Heart left ventricle (tissue), 16 donors: ENCODE measurements around the gene ASB2. TPM values are rescaled to one million over a fixed set of nuclear protein-coding genes. Genes with fewer than 3 reads are reported as not detected.

Experiments used
- ATAC-seq, 4 donors: fragments of 200-7000 bp; cut with Tn5 transposase; one replicate each; pipeline ENCODE4 v1.9.1; 2020 to 2022; ENCODE audit warnings: moderate library complexity in 4 of 4, mild to moderate bottlenecking in 3 of 4, moderate number of reproducible peaks in 1 of 4
- DNase-seq, 5 donors: peaks; one replicate each; pipeline ENCODE4 v3.0.0-alpha.2; 2020
- H3K27ac ChIP-seq, 12 donors: fragments of 200-600 bp; sonication (generic) in 4 of 12; one replicate each; pipeline versions ENCODE4 v1.5.0 to v1.8.0; 2016 to 2022; ENCODE audit warnings: mild to moderate bottlenecking in 2 of 12
- H3K27me3 ChIP-seq, 9 donors: fragments of 200-600 bp; sonication (generic) in 2 of 9; one replicate each; pipeline versions ENCODE4 v1.5.1 to v1.8.0; 2016 to 2022; ENCODE audit warnings: mild to moderate bottlenecking in 3 of 9
- H3K36me3 ChIP-seq, 9 donors: fragments of 200-600 bp; sonication (generic) in 2 of 9; one replicate each; pipeline versions ENCODE4 v1.5.0 to v1.8.0; 2018 to 2022; ENCODE audit warnings: mild to moderate bottlenecking in 2 of 9
- H3K4me1 ChIP-seq, 12 donors: fragments of 200-600 bp; sonication (generic) in 4 of 12; one replicate each; pipeline versions ENCODE4 v1.5.0 to v1.8.0; 2016 to 2022; ENCODE audit warnings: mild to moderate bottlenecking in 3 of 12
- H3K4me3 ChIP-seq, 12 donors: fragments of 200-600 bp; sonication (generic) in 4 of 12; one replicate each; pipeline versions ENCODE4 v1.5.0 to v1.8.0; 2017 to 2022; ENCODE audit warnings: mild to moderate bottlenecking in 9 of 12, moderate library complexity in 4 of 12
- H3K9me3 ChIP-seq, 12 donors: fragments of 200-600 bp; sonication (generic) in 4 of 12; one replicate each; pipeline versions ENCODE4 v1.5.0 to v1.8.0; 2016 to 2022; ENCODE audit warnings: mild to moderate bottlenecking in 1 of 12
- POLR2A ChIP-seq, 2 donors: fragments of 450-650 bp; IDR thresholded peaks; one replicate each; pipeline ENCODE4 v1.6.1; 2017; ENCODE audit warnings: antibody characterized with exemption in 2 of 2, mild to moderate bottlenecking in 2 of 2, moderate library complexity in 2 of 2
- WGBS, 4 donors: extraction: QIAGEN DNeasy Blood & Tissue Kit in 2 of 4; methylation state at CpG; one replicate each; pipeline versions ENCODE4 v1.1.5 to v1.1.7; 2013 to 2018; 5-methylcytosine and 5-hydroxymethylcytosine counted together
- intact Hi-C, 10 donors: fragments of 100-400 bp; cut with DNase I; formaldehyde crosslinking; loops; one replicate each; pipeline versions ENCODE4 v1.11.1 to v1.14.2; 2022
- long read RNA-seq, 3 donors: library from polyadenylated mRNA; unstranded; transcript quantifications; one replicate each; pipeline ENCODE4 v2.0.0, GENCODE V29; 2020 to 2021
- polyA plus RNA-seq, 2 donors: library from polyadenylated mRNA; stranded (reverse); fragments of 200-250 nt; gene quantifications; one replicate each; pipeline ENCODE4 v1.2.3, GENCODE V29; 2013
- total RNA-seq, 9 donors: library from RNA; depleted of rRNA in 2 of 9; stranded (reverse); fragments of >200 nt in 2 of 9; fragmentation: NEBNext Ultra II Directional in 3 of 9; extraction: Animal tissue kit (Norgen Biotek cat#: 25700) in 3 of 9; gene quantifications; one replicate each; pipeline versions ENCODE4 v1.1.0 to v1.2.4, GENCODE V29; 2016 to 2023
- TF ChIP-seq, protein P1 (sequence below), 12 donors: fragments of 200-600 bp; sonication (generic) in 4 of 12; IDR thresholded peaks; one replicate each; pipeline versions ENCODE4 v1.5.0 to v1.8.0; 2018 to 2022; ENCODE audit warnings: antibody characterized with exemption in 12 of 12, mild to moderate bottlenecking in 5 of 12
- donor health status: ischemic (EF 13 %, LVEDD 7.1; RV severe dilation, severe dysfunction).
- donor health status: healthy with polysubstance abuse.
- donor health status: DM: no; HTN: yes; CAD: no.
- donor health status: DM: no; HTN: no; CAD: no.
- donor health status: ischemic (EF 25% LVEDD 6.9; RV normal size, moderate dysfunction).
- donor health status: ischemic (EF 25% LVEDD 5.7; RV mildly dilated, moderate dysfunction).
- donor health status: healthy.
- donor health status: DM: yes; HTN: yes; CAD: no.
- donor health status: ischemic (EF 35%, LVEDD 5.7; RV mildly dilated, moderate dysfunction).
- donor health status: nonischemic (EF 11% LVEDD 7.7; RV severe dilation, severe dysfunction).
- donor health status: DM: yes; HTN: yes; CAD: no.
- donor health status: PGD.
- donor health status: ischemic (EF 29% LVEDD 5.4; RV normal size, mild dysfunction).
- donor health status: nonischemic (EF 23%, LVEDD 6.1; RV moderate dilation, normal function).

Gene ASB2
- total RNA-seq (100 to 1,000 TPM in 8 of 9 donors, 10 to 100 TPM in 1; 95.8 to 411 (median 166) TPM), polyA plus RNA-seq (100 to 1,000 TPM in 1 of 2 donors, 10 to 100 TPM in 1; 22.4 to 289 TPM)
- long read RNA-seq, donor 1, transcript ASB2-202 (3 exons, 2,168 nt), result minor isoform, 38 of 366 reads
- long read RNA-seq, donor 1, transcript ASB2-201 (8 exons, 2,743 nt), result minor isoform, 17 of 366 reads
- long read RNA-seq, donor 1, transcript ASB2-203 (10 exons, 2,842 nt), result major isoform, 202 of 366 reads
- long read RNA-seq, donor 1, partial matches to known transcripts, result 65 of 366 reads
- long read RNA-seq, donor 1, other reads (novel, unspliced or antisense), result 44 of 366 reads
- long read RNA-seq, donor 2, transcript ASB2-202 (3 exons, 2,168 nt), result minor isoform, 17 of 1,281 reads
- long read RNA-seq, donor 2, transcript ASB2-203 (10 exons, 2,842 nt), result major isoform, 979 of 1,281 reads
- long read RNA-seq, donor 2, transcript ASB2-201 (8 exons, 2,743 nt), result minor isoform, 34 of 1,281 reads
- long read RNA-seq, donor 2, partial matches to known transcripts, result 126 of 1,281 reads
- long read RNA-seq, donor 2, other reads (novel, unspliced or antisense), result 125 of 1,281 reads
- long read RNA-seq, donor 3, transcript ASB2-203 (10 exons, 2,842 nt), result major isoform, 389 of 534 reads
- long read RNA-seq, donor 3, transcript ASB2-201 (8 exons, 2,743 nt), result minor isoform, 5 of 534 reads
- long read RNA-seq, donor 3, transcript ASB2-202 (3 exons, 2,168 nt), result minor isoform, 17 of 534 reads
- long read RNA-seq, donor 3, partial matches to known transcripts, result 63 of 534 reads
- long read RNA-seq, donor 3, other reads (novel, unspliced or antisense), result 60 of 534 reads

- ATAC-seq, result peak; percentile 26 to 56 (median 38)
- Histone ChIP-seq H3K27me3 (no peaks in the 10 kb centered on the region), H3K4me3 (peak within 1 kb of the TSS; percentile 27 to 62 (median 54)), H3K4me1 (peaks cover 0 to 83% (median 24%) of the 10 kb centered on the region in 12 donors), H3K36me3 (no peaks in the 10 kb centered on the region), H3K27ac (peak within 1 kb of the TSS; percentile 74 to 97 (median 92)), H3K9me3 (no peaks in the 10 kb centered on the region)
- WGBS, 4 donors, result 8 to 14% (median 12%) methylated on average over 12 of the region's 12 CpGs
- peak in 4 of 5 donors; percentile 52 to 67 (median 65) for DNase-seq
- TF ChIP-seq POLR2A (IDR thresholded peaks at IDR 0.05), result peak in 1 of 2 donors; percentile 54
- TF ChIP-seq, protein P1, sequence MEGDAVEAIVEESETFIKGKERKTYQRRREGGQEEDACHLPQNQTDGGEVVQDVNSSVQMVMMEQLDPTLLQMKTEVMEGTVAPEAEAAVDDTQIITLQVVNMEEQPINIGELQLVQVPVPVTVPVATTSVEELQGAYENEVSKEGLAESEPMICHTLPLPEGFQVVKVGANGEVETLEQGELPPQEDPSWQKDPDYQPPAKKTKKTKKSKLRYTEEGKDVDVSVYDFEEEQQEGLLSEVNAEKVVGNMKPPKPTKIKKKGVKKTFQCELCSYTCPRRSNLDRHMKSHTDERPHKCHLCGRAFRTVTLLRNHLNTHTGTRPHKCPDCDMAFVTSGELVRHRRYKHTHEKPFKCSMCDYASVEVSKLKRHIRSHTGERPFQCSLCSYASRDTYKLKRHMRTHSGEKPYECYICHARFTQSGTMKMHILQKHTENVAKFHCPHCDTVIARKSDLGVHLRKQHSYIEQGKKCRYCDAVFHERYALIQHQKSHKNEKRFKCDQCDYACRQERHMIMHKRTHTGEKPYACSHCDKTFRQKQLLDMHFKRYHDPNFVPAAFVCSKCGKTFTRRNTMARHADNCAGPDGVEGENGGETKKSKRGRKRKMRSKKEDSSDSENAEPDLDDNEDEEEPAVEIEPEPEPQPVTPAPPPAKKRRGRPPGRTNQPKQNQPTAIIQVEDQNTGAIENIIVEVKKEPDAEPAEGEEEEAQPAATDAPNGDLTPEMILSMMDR (IDR thresholded peaks at IDR 0.05), result no peak
- intact Hi-C loops, result loop anchor here in 1 of 10 donors (1.0 kb wide), 1 partner anchor 25 kb away; no protein-coding TSS in a partner anchor
These were observed at the start of gene ASB2 for GRCh38 chr14:93976477-93977057. ASB2 (minus strand) TSS chr14:93976570; CDS start chr14:93964539, 12,031 bp downstream.

DNA sequence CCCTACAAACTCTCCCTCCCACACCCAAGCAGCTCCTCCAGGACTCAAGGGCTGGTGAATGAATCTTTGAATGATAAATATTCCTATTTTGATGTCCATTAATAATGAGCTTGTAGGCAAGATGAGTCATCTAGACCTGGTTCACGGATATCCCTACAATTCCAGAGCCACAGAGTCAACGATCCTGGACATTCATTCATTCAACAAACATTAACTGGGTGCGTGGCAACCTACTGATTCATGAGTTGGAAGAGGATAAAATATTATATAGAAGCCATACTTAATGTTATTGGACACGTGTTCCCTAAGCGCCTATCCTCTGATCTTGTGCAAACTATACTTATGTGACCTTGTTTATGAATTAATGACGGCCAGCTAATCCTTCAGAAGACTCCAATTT, 49.4 kb upstream of the ASB2 start:
- DNase-seq (no peak), ATAC-seq (no peak)
- no peaks in the 10 kb centered on the region for H3K36me3 ChIP-seq
- H3K27me3 ChIP-seq, result no peaks in the 10 kb centered on the region
- peak overlapping the region in 8 of 12 donors; percentile 64 to 80 (median 67) for H3K4me3 ChIP-seq
- H3K9me3 ChIP-seq, result no peaks in the 10 kb centered on the region
- WGBS, 4 donors, result 60 to 71% (median 62%) methylated on average over 6 of the region's 6 CpGs
- H3K4me1 ChIP-seq, result peaks cover 0 to 15% (median 1%) of the 10 kb centered on the region in 12 donors
- no peak overlapping the region for H3K27ac ChIP-seq
- intact Hi-C loops, result loop anchor here in 1 of 10 donors (10.0 kb wide), 1 partner anchor 821 kb away; the partner anchor contains the start of genes GON7 and UBR7
- no peak for TF ChIP-seq POLR2A (IDR thresholded peaks at IDR 0.05)

DNA sequence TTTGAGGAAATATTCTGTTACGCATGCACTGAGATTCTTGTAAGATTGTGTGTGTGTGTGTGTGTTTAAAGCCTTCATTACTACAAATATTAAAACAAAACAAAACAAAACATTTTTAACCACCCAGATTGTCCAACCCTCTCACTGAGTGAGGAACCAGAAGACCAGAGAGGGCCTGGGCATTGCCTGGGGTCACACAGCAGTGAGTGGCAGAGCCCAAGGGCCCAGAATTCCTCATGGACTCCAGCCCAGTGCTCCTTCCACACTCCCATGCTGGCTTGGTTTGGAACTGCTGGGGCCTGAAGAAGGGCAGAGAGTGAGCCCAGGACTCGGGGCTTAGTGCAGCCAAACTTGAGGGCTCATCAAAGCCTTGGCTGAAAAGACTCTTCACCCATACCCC, 48.2 kb upstream of the ASB2 start:
- Histone ChIP-seq H3K36me3 (no peaks in the 10 kb centered on the region), H3K27ac (no peak overlapping the region), H3K4me1 (peaks cover 0 to 13% (median 1%) of the 10 kb centered on the region in 12 donors), H3K27me3 (no peaks in the 10 kb centered on the region), H3K4me3 (no peak overlapping the region), H3K9me3 (no peaks in the 10 kb centered on the region)
- ATAC-seq, result no peak
- TF ChIP-seq POLR2A (IDR thresholded peaks at IDR 0.05), result no peak
- TF ChIP-seq, protein P1 (IDR thresholded peaks at IDR 0.05), result no peak
- intact Hi-C loops, result loop anchor here in 1 of 10 donors (10.0 kb wide), 1 partner anchor 820 kb away; the partner anchor contains the start of genes GON7 and UBR7
- 93 to 98% (median 94%) methylated on average over 2 of the region's 2 CpGs for WGBS, 4 donors
- no peak for DNase-seq
